Hepatocyte (in vitro differentiated cells): ENCODE data around the gene IMMP2L. TPM values are rescaled to one million over a fixed set of nuclear protein-coding genes. Genes with fewer than 3 reads are reported as not detected.
"Not testable (repeated sequence)": the region's sequence is repeated elsewhere in the genome, so short reads cannot be mapped to it uniquely, and the experiment has no call there.

Source experiments
- DNase-seq: peaks from one replicate; pipeline ENCODE4 v3.0.0-alpha.2; 2016; ENCODE audit warnings: low spot score
- H2AFZ ChIP-seq: fragments of 200-600 bp; sonication (generic); 2 replicates; pipeline ENCODE4 v1.6.0; 2016; ENCODE audit warnings: antibody characterized with exemption, mild to moderate bottlenecking
- H3K27ac ChIP-seq: fragments of 200-600 bp; sonication (generic); 2 replicates; pipeline ENCODE4 v1.5.1; 2016; ENCODE audit warnings: mild to moderate bottlenecking
- H3K27me3 ChIP-seq: fragments of 200-600 bp; sonication (generic); 2 replicates; pipeline ENCODE4 v1.6.1; 2016
- H3K36me3 ChIP-seq: fragments of 200-600 bp; sonication (generic); replicated peaks from 2 replicates; pipeline ENCODE4 v1.5.1; 2016; ENCODE audit warnings: low read depth; ENCODE audit not compliant: insufficient read depth
- H3K4me1 ChIP-seq: fragments of 200-600 bp; sonication (generic); 2 replicates; pipeline ENCODE4 v1.5.1; 2016; ENCODE audit warnings: mild to moderate bottlenecking, moderate library complexity; ENCODE audit not compliant: insufficient read depth
- H3K4me2 ChIP-seq: fragments of 200-600 bp; sonication (generic); 2 replicates; pipeline ENCODE4 v1.6.0; 2016
- H3K4me3 ChIP-seq: fragments of 200-600 bp; sonication (generic); 2 replicates; pipeline ENCODE4 v1.5.1; 2016; ENCODE audit warnings: mild to moderate bottlenecking
- H3K79me2 ChIP-seq: fragments of 200-600 bp; sonication (generic); 2 replicates; pipeline ENCODE4 v1.6.0; 2017; ENCODE audit warnings: mild to moderate bottlenecking
- H3K9me2 ChIP-seq: fragments of 200-600 bp; sonication (generic); replicated peaks from 2 replicates; pipeline ENCODE4 v1.6.0; 2017; ENCODE audit warnings: mild to moderate bottlenecking; ENCODE audit not compliant: insufficient read depth
- H3K9me3 ChIP-seq: fragments of 200-600 bp; sonication (generic); 2 replicates; pipeline ENCODE4 v1.5.1; 2016; ENCODE audit warnings: low read depth, mild to moderate bottlenecking
- H4K20me1 ChIP-seq: fragments of 200-600 bp; sonication (generic); 2 replicates; pipeline ENCODE4 v1.6.0; 2016; ENCODE audit warnings: mild to moderate bottlenecking; ENCODE audit not compliant: insufficient read depth, poor library complexity, severe bottlenecking
- EZH2 ChIP-seq: fragments of 200-600 bp; sonication (generic); IDR thresholded peaks from 2 replicates; pipeline ENCODE4 v1.6.1; 2016; ENCODE audit warnings: antibody characterized with exemption, mild to moderate bottlenecking, borderline replicate concordance
- EZH2phosphoT487 ChIP-seq: fragments of 200-600 bp; sonication (generic); IDR thresholded peaks from one replicate; pipeline ENCODE4 v1.6.1; 2018; ENCODE audit warnings: antibody characterized with exemption, mild to moderate bottlenecking, low read depth, moderate library complexity; ENCODE audit not compliant: unreplicated experiment, severe bottlenecking
- WGBS: methylation state at CpG from one replicate; pipeline ENCODE4 v1.1.6; 2016; ENCODE audit warnings: low lambda C conversion rate; ENCODE audit errors: missing lambda C conversion rate; 5-methylcytosine and 5-hydroxymethylcytosine counted together
- polyA plus RNA-seq: library from polyadenylated mRNA; unstranded; fragments of >200 nt; fragmentation: Nextera tagmentation; extraction: Ambion mirVana; gene quantifications from 2 replicates; pipeline ENCODE4 v1.2.1, GENCODE V29; 2016
- total RNA-seq: library from RNA; depleted of rRNA; stranded (reverse); fragments of >200 nt; gene quantifications from 2 replicates; pipeline ENCODE4 v1.2.3, GENCODE V29; 2014
- TF ChIP-seq, protein P1 (sequence below): fragments of 200-600 bp; sonication (generic); IDR thresholded peaks from 2 replicates; pipeline ENCODE4 v1.5.1; 2016; ENCODE audit warnings: antibody characterized with exemption, mild to moderate bottlenecking; ENCODE audit not compliant: poor library complexity

IMMP2L gene
- total and polyA plus RNA-seq, 2 experiments from 2014 or later = 13.3 to 17.6 TPM

DNA sequence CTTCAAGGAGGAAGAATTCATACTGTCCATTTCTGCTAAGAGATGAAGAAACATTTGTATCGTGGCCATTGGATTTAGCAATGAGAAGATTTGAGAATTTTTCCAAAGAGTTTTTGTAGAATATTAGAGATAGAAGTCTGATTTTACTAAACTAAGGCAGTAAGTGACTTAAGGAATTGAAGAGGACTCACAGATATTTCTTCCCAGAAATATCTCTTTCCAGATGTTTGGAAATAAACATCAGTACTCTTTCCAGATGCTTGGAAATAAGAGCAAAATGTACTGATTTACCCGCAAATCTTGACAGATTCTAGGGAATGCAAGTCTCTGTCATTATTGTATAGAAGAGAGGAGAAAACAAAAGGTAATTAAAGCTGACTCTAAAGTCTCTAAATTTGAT lies 91.3 kb downstream of the IMMP2L start:
- Histone ChIP-seq H3K4me1 (no peaks in the 10 kb centered on the region), H3K9me3 (no peaks in the 10 kb centered on the region), H3K4me3 (no peak overlapping the region), H4K20me1 (no peaks in the 10 kb centered on the region), H3K36me3 (no peaks in the 10 kb centered on the region), H2AFZ (no peak overlapping the region), H3K4me2 (no peak overlapping the region), H3K9me2 (no peaks in the 10 kb centered on the region), H3K27ac (no peak overlapping the region), H3K79me2 (no peaks in the 10 kb centered on the region), H3K27me3 (no peaks in the 10 kb centered on the region)
- WGBS = 88% methylated on average over 2 of the region's 2 CpGs
- DNase-seq = no peak
- TF ChIP-seq, protein P1, sequence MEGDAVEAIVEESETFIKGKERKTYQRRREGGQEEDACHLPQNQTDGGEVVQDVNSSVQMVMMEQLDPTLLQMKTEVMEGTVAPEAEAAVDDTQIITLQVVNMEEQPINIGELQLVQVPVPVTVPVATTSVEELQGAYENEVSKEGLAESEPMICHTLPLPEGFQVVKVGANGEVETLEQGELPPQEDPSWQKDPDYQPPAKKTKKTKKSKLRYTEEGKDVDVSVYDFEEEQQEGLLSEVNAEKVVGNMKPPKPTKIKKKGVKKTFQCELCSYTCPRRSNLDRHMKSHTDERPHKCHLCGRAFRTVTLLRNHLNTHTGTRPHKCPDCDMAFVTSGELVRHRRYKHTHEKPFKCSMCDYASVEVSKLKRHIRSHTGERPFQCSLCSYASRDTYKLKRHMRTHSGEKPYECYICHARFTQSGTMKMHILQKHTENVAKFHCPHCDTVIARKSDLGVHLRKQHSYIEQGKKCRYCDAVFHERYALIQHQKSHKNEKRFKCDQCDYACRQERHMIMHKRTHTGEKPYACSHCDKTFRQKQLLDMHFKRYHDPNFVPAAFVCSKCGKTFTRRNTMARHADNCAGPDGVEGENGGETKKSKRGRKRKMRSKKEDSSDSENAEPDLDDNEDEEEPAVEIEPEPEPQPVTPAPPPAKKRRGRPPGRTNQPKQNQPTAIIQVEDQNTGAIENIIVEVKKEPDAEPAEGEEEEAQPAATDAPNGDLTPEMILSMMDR = no peak
- TF ChIP-seq EZH2 (no peak), EZH2phosphoT487 (no peak)

DNA sequence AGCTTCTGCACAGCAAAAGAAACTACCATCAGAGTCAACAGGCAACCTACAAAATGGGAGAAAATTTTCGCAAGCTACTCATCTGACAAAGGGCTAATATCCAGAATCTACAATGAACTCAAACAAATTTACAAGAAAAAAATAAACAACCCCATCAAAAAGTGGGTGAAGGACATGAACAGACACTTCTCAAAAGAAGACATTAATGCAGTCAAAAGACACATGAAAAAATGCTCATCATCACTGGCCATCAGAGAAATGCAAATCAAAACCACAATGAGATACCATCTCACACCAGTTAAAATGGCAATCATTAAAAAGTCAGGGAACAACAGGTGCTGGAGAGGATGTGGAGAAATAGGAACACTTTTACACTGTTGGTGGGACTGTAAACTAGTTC lies 92.4 kb downstream of the IMMP2L start:
- not testable (repeated sequence) for H3K4me1 ChIP-seq, H3K4me2 ChIP-seq, DNase-seq, H4K20me1 ChIP-seq, H3K36me3 ChIP-seq, H2AFZ ChIP-seq, H3K27me3 ChIP-seq, H3K9me2 ChIP-seq, H3K27ac ChIP-seq, H3K79me2 ChIP-seq, H3K9me3 ChIP-seq, H3K4me3 ChIP-seq
- WGBS = 80% methylated on average over 1 of the region's 1 CpG

DNA sequence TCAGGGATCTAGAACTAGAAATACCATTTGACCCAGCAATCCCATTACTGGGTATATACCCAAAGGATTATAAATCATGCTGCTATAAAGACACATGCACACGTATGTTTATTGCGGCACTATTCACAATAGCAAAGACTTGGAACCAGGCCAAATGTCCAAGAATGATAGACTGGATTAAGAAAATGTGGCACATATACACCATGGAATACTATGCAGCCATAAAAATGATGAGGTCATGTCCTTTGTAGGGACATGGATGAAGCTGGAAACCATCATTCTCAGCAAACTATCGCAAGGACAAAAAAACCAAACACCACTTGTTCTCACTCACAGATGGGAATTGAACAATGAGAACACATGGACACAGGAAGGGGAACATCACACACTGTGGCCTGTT lies 96.5 kb downstream of the IMMP2L start:
- not testable (repeated sequence) for H3K4me2 ChIP-seq, H3K27me3 ChIP-seq, H3K9me3 ChIP-seq, H3K4me1 ChIP-seq, H3K9me2 ChIP-seq, H4K20me1 ChIP-seq, H3K79me2 ChIP-seq, H2AFZ ChIP-seq, H3K4me3 ChIP-seq, DNase-seq, H3K36me3 ChIP-seq, H3K27ac ChIP-seq
- 92% methylated on average over 3 of the region's 3 CpGs for WGBS

DNA sequence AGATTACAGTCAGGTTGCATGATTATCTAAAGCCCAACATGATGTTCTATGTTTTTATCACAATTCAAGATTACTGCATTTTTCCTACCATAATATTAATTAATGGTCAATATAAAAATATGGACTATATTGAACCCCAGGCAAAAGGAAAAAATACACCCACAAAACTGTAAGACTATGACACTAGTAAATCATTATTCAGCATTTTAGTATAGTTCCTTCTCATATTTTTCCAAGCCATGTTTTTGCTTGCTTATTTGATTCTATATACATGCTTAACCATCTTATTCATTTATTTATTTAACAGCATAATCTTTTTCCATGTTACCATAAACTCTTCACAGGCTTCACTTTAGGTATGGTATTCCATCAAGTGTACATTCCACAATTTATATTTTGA lies 101.6 kb downstream of the IMMP2L start:
- no peak for DNase-seq
- H3K27me3 ChIP-seq = no peaks in the 10 kb centered on the region
- H3K4me3 ChIP-seq = no peak overlapping the region
- H3K4me2 ChIP-seq = no peak overlapping the region
- H3K79me2 ChIP-seq = no peaks in the 10 kb centered on the region
- H3K4me1 ChIP-seq = no peaks in the 10 kb centered on the region
- no peak overlapping the region for H3K27ac ChIP-seq
- no peak overlapping the region for H2AFZ ChIP-seq
- no peaks in the 10 kb centered on the region for H3K9me2 ChIP-seq
- no peaks in the 10 kb centered on the region for H3K36me3 ChIP-seq
- H3K9me3 ChIP-seq = no peaks in the 10 kb centered on the region
- TF ChIP-seq EZH2phosphoT487 (no peak), EZH2 (no peak)
- TF ChIP-seq, protein P1 = no peak
- H4K20me1 ChIP-seq = no peaks in the 10 kb centered on the region

DNA sequence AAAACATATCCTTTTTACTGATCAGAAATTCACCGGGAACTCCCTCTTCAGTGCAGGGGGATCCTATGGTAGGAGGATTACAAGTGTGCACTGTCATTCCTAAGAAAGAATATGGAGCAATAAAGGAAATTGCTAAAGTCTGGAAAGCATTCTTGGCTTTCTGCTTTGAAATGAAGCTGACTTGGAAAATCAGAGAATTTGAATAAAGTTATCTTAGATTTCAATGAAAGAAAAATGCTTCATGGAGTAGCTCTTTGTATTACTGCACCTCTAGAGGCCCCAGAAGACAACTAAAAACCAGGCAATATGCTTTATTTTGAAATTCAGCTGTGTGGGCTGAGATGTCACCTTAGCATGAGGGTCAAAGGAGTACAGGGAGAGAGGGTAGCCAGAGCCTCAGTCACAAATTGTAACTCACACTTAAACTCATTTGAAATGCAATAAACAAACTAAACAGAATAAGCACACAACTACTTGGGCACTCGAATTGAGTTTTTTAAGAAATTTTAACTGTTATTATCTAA lies 102.5 kb downstream of the IMMP2L start:
- no peaks in the 10 kb centered on the region for H4K20me1 ChIP-seq
- no peaks in the 10 kb centered on the region for H3K9me3 ChIP-seq
- H3K9me2 ChIP-seq = no peaks in the 10 kb centered on the region
- no peak overlapping the region for H3K27ac ChIP-seq
- no peaks in the 10 kb centered on the region for H3K36me3 ChIP-seq
- no peaks in the 10 kb centered on the region for H3K4me1 ChIP-seq
- no peak overlapping the region for H3K4me3 ChIP-seq
- H3K79me2 ChIP-seq = no peaks in the 10 kb centered on the region
- DNase-seq = no peak
- TF ChIP-seq EZH2 (no peak), EZH2phosphoT487 (no peak)
- TF ChIP-seq, protein P1 = no peak
- no peaks in the 10 kb centered on the region for H3K27me3 ChIP-seq
- H2AFZ ChIP-seq = no peak overlapping the region
- WGBS = 80% methylated on average over 2 of the region's 2 CpGs
- no peak overlapping the region for H3K4me2 ChIP-seq
